GDM1 (cell line): ENCODE results near the gene KCNJ9.
"Not testable (repeated sequence)": the region's sequence is repeated elsewhere in the genome, so short reads cannot be mapped to it uniquely, and the experiment has no call there.

Experiments used
- DNase-seq: peaks from one replicate; lab custom pipeline; 2025; lab: John Stamatoyannopoulos, UW

Gene KCNJ9

GRCh38 chr1:160125746-160126145 is 44.4 kb downstream of the KCNJ9 start:
- no peak for DNase-seq

DNA sequence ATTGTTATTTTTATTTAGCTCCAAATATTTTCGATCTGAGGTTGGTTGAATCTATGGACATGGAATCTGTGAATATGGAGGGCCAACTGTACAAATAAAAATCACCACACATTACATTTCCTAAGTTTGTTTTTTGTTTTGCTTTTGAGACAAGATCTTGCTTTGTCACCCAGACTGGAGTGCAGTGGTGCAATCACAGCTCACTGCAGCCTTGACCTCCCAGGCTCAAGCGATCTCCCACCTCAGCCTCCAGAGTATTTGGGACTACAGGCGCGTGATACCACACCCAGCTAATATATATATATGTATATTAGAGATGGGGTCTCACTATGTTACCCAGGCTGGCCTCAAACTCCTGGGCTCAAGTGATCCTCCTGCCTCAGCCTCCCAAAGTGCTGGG is 45.0 kb downstream of the KCNJ9 start:
- DNase-seq = not testable (repeated sequence)

DNA sequence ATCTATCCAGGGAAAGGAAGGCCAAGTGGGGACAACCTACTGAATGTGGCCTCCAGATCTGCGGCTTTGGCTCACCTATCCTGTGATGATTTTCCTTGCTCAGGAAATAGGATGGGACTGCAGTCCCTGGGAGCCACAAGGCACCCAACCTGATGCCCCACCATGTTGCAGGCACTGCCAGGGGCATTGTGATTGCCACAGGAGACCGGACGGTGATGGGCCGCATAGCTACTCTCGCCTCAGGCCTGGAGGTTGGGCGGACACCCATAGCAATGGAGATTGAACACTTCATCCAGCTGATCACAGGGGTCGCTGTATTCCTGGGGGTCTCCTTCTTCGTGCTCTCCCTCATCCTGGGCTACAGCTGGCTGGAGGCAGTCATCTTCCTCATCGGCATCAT is 46.0 kb downstream of the KCNJ9 start:
- no peak for DNase-seq

DNA sequence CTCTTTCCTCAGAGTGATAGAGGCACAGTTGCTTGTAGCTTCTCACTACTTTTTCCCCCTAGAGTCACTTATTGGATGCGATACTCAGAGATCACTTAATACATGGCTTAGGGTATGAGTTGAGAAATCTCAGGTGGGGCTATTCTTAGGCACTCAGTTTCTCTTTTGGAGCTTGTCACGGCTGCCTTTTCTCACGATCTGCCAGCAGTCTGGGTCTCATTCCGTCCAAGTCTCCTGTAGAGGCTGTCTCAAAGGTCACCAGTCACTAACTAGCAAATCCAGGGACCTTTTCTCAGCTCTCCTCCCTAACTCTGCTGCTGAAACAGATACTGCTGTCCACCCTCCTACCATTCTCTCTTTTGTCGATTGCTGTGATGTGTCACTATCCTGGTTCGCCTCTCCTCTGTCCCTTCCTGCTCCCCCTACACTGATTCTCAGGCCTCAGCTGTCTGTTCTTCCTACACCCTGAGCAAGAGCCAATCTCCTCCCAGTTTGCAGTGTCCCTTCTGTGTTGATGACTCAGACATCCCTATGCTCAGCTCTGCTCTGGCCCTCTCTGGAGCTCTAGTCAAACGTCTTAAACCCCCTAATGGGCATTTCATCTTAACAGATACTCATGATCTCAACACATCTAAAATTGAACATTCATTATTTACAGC is 46.7 kb downstream of the KCNJ9 start:
- DNase-seq = no peak

DNA sequence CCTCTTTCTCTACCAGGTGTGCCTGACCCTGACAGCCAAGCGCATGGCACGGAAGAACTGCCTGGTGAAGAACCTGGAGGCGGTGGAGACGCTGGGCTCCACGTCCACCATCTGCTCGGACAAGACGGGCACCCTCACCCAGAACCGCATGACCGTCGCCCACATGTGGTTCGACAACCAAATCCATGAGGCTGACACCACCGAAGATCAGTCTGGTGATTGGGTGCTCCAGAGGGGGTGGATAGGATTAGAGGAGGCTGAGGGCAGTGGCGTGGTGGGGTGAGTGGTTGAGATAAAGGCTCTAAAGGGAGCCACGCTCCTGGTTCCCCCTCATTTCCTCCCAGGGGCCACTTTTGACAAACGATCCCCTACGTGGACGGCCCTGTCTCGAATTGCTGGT is 47.3 kb downstream of the KCNJ9 start:
- DNase-seq = no peak

- no peak for DNase-seq
Observed at GRCh38 chr1:160129046-160129445, 47.7 kb downstream of the KCNJ9 start.

DNA sequence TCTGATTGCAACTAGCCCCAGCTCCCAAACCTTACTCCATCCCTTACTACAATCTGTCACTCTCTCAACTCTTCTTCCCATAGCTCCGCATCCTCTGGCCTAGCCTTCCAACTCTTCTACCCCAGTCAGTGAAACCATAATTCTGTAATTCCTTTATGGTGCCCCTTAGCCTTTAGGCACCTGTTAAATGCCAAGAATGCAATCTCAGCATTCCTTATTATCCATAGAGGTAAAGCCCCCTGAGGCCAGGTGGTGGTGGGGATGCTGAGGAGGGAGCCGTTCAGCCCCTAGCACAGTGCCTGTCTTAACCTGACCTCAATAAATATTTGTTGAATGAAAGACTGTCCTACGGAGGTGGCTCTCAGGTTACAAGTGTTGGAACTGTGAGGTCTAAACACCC is 48.2 kb downstream of the KCNJ9 start:
- DNase-seq = no peak

DNA sequence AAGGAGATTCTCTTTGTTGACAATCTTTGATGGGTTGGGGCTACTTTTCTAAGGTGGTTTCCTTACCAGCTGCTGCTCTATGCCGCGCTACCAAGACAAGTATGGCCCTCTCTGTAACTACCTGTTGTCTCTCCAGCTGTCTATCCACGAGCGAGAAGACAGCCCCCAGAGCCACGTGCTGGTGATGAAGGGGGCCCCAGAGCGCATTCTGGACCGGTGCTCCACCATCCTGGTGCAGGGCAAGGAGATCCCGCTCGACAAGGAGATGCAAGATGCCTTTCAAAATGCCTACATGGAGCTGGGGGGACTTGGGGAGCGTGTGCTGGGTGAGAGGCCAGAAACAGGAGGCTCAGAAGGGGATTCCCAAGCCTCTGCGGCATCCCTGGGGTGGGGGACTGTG is 48.6 kb downstream of the KCNJ9 start:
- no peak for DNase-seq

GRCh38 chr1:160130486-160130885 is 49.1 kb downstream of the KCNJ9 start:
- DNase-seq = no peak

GRCh38 chr1:160130939-160131338 is 49.6 kb downstream of the KCNJ9 start:
- no peak for DNase-seq

- DNase-seq = no peak
Observed at GRCh38 chr1:160131803-160132565, 50.6 kb downstream of the KCNJ9 start.

GRCh38 chr1:160133990-160134770 is 52.8 kb downstream of the KCNJ9 start:
- no peak for DNase-seq

GRCh38 chr1:160134791-160135572 is 53.6 kb downstream of the KCNJ9 start:
- DNase-seq = no peak

DNA sequence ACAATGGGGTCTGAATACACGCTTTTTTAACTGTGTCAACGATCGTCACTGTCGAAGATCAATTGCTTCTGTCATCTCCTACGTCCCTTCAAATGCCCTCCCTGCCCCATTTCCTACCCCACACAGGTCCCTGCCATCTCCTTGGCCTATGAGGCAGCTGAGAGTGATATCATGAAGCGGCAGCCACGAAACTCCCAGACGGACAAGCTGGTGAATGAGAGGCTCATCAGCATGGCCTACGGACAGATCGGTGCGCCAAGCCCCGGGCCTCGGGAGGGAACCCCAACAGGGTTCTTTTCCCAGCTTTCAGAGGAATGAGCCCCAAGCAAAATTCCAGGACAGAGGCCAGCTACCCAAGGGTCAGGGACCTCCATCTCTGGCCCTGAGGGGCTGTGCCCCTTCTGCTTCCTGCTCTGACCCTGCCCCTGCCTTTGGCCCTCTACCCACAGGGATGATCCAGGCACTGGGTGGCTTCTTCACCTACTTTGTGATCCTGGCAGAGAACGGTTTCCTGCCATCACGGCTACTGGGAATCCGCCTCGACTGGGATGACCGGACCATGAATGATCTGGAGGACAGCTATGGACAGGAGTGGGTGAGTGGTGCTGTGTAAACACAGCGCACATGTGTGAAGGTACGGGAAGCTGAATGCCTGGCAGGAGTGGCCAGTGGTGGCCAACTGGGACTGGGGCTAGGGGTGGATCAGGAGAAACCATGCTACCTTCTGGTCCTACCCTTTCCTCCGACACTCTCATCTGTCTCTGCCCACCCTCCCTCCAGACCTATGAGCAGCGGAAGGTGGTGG is 55.0 kb downstream of the KCNJ9 start:
- DNase-seq = no peak

- no peak for DNase-seq
Observed at GRCh38 chr1:160136926-160137200, 55.5 kb downstream of the KCNJ9 start.

GRCh38 chr1:160137216-160137862 is 56.0 kb downstream of the KCNJ9 start:
- no peak for DNase-seq

- no peak for DNase-seq
Observed at GRCh38 chr1:160139840-160140239, 58.5 kb downstream of the KCNJ9 start.
